Measurements from ENCODE around the gene SEMA3C. TPM values are rescaled to one million over a fixed set of nuclear protein-coding genes. Genes with fewer than 3 reads are reported as not detected.

Gene SEMA3C
- total and polyA plus RNA-seq, 8 donors: 58.0 to 118 (median 95.0) TPM

DNA sequence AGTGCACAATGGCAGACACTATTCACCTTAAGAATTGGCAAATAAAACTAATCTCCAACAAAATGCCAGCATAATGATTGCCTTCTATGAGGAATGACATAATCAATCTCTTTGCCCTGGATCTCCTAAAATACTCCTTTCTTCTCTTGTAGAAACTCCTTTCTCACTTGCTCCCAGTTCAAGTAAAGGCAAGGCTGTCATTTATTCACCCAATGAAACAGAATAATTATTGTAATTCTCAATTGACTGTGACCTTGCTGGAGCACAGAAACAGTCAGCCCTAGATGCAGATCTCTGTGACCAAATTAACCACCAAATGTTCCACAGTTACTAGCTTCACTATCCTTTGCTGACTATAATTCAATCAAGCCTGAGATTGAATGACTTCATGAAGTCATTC, 99.3 kb downstream of the SEMA3C start:
- H3K9me3 ChIP-seq: no peaks in the 10 kb centered on the region
- DNase-seq (no peak), ATAC-seq (no peak)
- H3K4me3 ChIP-seq: no peak overlapping the region
- H3K27ac ChIP-seq: no peak overlapping the region
- H3K36me3 ChIP-seq: no peaks in the 10 kb centered on the region
- no peaks in the 10 kb centered on the region for H3K4me1 ChIP-seq
- no peak for TF ChIP-seq CTCF (IDR thresholded peaks at IDR 0.05)
- intact Hi-C loops (cut with DNase I): no loop called here
- no peaks in the 10 kb centered on the region for H3K27me3 ChIP-seq

DNA sequence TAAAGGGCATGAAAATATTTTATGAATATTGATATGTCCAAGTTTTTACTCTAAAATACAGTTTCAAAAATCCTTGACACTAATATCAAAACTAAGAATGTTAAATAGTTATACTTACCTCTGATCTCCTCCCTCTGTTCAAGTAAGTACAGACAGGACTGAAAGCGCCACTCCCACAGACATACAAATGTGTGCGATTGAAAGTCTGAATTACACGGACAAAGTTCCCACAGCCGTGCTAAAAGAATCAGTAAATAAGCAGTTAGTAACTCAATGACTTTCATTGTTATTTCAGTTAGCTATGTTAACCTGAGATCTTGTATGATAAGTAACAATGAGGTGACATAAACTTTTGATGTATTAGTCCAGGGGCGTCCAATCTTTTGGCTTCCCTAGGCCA, 100.7 kb downstream of the SEMA3C start:
- Histone ChIP-seq H3K4me3 (no peak overlapping the region), H3K27ac (no peak overlapping the region), H3K36me3 (no peaks in the 10 kb centered on the region), H3K4me1 (no peaks in the 10 kb centered on the region), H3K9me3 (no peaks in the 10 kb centered on the region), H3K27me3 (no peaks in the 10 kb centered on the region)
- no peak for ATAC-seq
- no peak for DNase-seq
- TF ChIP-seq CTCF (IDR thresholded peaks at IDR 0.05): no peak
- intact Hi-C loops (cut with DNase I): no loop called here

- Histone ChIP-seq H3K27me3 (no peaks in the 10 kb centered on the region), H3K27ac (no peak overlapping the region), H3K4me1 (no peaks in the 10 kb centered on the region), H3K4me3 (no peak overlapping the region), H3K9me3 (no peaks in the 10 kb centered on the region), H3K36me3 (no peaks in the 10 kb centered on the region)
- no peak for DNase-seq
- ATAC-seq: no peak
- TF ChIP-seq CTCF (IDR thresholded peaks at IDR 0.05): no peak
- intact Hi-C loops (cut with DNase I): no loop called here
Measured at GRCh38 chr7:80816806-80817205, 102.0 kb downstream of the SEMA3C start.

DNA sequence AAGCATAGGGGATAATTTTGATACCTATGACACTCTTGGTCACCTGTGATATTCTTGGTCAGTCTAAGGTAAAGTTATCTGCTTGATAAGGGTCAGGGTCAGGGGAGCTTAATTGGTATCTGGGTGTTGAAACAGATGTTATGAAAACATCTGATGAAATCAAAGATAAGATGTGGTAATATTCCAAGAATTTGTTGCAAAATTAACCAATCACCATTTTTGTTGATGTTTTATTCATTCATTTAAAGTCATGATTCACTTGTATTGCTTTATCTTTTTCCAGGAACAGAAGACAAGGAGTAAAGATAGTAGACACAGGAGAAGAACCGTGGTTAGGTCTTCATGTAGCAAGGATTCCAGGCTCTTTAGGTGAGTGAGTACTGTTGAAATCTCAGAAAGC, 103.1 kb downstream of the SEMA3C start:
- DNase-seq (no peak), ATAC-seq (no peak)
- no peaks in the 10 kb centered on the region for H3K4me1 ChIP-seq
- no peak for TF ChIP-seq CTCF (IDR thresholded peaks at IDR 0.05)
- no peak overlapping the region for H3K4me3 ChIP-seq
- no peaks in the 10 kb centered on the region for H3K36me3 ChIP-seq
- H3K27ac ChIP-seq: no peak overlapping the region
- no peaks in the 10 kb centered on the region for H3K9me3 ChIP-seq
- intact Hi-C loops (cut with DNase I): no loop called here
- H3K27me3 ChIP-seq: no peaks in the 10 kb centered on the region

GRCh38 chr7:80809545-80809944, 109.3 kb downstream of the SEMA3C start:
- intact Hi-C loops (cut with DNase I): no loop called here
- H3K36me3 ChIP-seq: no peaks in the 10 kb centered on the region
- TF ChIP-seq CTCF (IDR thresholded peaks at IDR 0.05): no peak
- no peaks in the 10 kb centered on the region for H3K4me1 ChIP-seq
- no peaks in the 10 kb centered on the region for H3K27me3 ChIP-seq
- DNase-seq: no peak
- ATAC-seq: no peak
- H3K27ac ChIP-seq: no peak overlapping the region
- no peak overlapping the region for H3K4me3 ChIP-seq
- H3K9me3 ChIP-seq: no peaks in the 10 kb centered on the region

Data from left lung (tissue), 10 donors.